ENCODE results near the gene PARP8. TPM values are rescaled to one million over a fixed set of nuclear protein-coding genes. Genes with fewer than 3 reads are reported as not detected.
"Not testable (repeated sequence)": the region's sequence is repeated elsewhere in the genome, so short reads cannot be mapped to it uniquely, and the experiment has no call there.

The PARP8 gene
- total RNA-seq, 2 experiments from 2014 or later = 181 to 200 TPM

DNA sequence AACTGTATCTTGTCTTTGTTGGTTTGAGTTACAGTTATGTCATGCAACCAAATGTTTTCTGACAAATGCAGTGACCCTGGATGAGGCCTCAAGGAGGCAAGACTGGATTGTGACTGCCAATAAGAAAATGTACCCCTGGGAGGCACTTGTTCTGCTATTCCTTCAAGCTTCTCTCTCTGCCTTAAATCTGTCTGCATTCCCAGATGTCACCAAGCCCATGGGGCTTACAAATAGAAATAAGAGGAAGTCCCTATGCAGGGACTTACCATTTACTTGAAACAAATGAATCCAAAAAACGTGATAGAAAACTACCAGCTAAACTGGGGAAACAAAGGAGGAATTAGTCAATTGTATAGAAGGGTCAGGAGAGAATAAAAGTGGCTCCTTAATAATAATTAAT lies 8.2 kb upstream of the PARP8 start:
- Histone ChIP-seq H3K36me3 (ENCODE audit: insufficient read depth, low read length) (no peaks in the 10 kb centered on the region), H3K27ac (ENCODE audit: low read depth in 1 of 2, low read length in 2 of 2) (no peak overlapping the region), H3K27me3 (ENCODE audit: control insufficient read depth in 1 of 2, insufficient read depth in 2 of 2, low read length in 2 of 2) (no peaks in the 10 kb centered on the region), H3K4me1 (ENCODE audit: insufficient read depth, low read length) (no peaks in the 10 kb centered on the region), H3K9me3 (ENCODE audit: control insufficient read depth in 1 of 2, insufficient read depth in 1 of 2, low read length in 2 of 2) (peaks cover 0 to 5% of the 10 kb centered on the region in 2 experiments), H3K4me3 (ENCODE audit: low read length) (no peak overlapping the region)
- Mint-ChIP-seq H3K27me3 (no peaks in the 10 kb centered on the region), H3K9me3 (no peaks in the 10 kb centered on the region), H3K4me3 (no peak overlapping the region), H3K27ac (no peak overlapping the region), H3K36me3 (ENCODE audit: low read depth) (no peaks in the 10 kb centered on the region), H3K4me1 (ENCODE audit: low read depth) (peaks cover 22% of the 10 kb centered on the region)
- no peak for DNase-seq
- no peak for TF ChIP-seq CTCF (IDR thresholded peaks at IDR 0.05)
- POLR2A ChIA-PET = no interaction called here
- intact Hi-C loops (cut with DNase I, micrococcal nuclease) = no loop called here
- CTCF ChIA-PET = interaction anchor here (0.7 kb wide), 1 partner anchor 11 kb away, joined by 3 read pairs; no protein-coding TSS in a partner anchor
- no peak for ATAC-seq (ENCODE audit: poor library complexity)

DNA sequence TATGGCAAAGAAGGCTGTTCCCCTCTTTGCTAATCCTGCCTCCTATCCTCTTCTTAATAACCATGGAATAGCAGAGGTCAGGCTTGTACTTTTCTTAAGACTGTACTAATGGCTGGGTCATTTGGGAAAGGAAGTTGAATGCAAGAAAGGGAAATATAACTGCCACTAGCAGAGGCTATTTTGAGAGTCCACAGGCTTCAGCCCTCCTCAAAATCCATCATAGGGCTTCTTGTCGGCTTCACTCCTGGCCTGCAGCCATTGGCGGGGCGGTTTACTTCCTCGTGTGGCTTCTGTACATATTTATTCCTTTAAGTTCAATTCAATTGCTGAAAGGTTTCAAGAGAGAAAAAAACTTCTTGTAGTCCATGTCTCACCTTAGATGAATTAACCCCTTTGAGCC lies 2.8 kb upstream of the PARP8 start:
- Mint-ChIP-seq H3K4me1 (ENCODE audit: low read depth) (peaks cover 37% of the 10 kb centered on the region), H3K9me3 (no peaks in the 10 kb centered on the region), H3K36me3 (ENCODE audit: low read depth) (peaks cover 31% of the 10 kb centered on the region), H3K4me3 (peak overlapping the region; percentile 9), H3K27ac (peak overlapping the region; percentile 95), H3K27me3 (no peaks in the 10 kb centered on the region)
- H3K9me3 ChIP-seq (ENCODE audit: control insufficient read depth in 1 of 2, insufficient read depth in 1 of 2, low read length in 2 of 2) = peaks cover 0 to 5% of the 10 kb centered on the region in 2 experiments
- no peak for TF ChIP-seq CTCF (IDR thresholded peaks at IDR 0.05)
- H3K27me3 ChIP-seq (ENCODE audit: control insufficient read depth in 1 of 2, insufficient read depth in 2 of 2, low read length in 2 of 2) = no peaks in the 10 kb centered on the region
- H3K4me3 ChIP-seq (ENCODE audit: low read length) = no peak overlapping the region
- ChIA-PET CTCF (interaction anchor here (1.1 to 1.4 kb wide), 2 partner anchors 87 to 150 kb away, joined by 3 read pairs; no protein-coding TSS in a partner anchor), POLR2A (interaction anchor here (4.0 kb wide), 1 partner anchor 223 kb away, joined by 21 read pairs; the partner anchor contains the start of gene EMB)
- no peak overlapping the region for H3K27ac ChIP-seq (ENCODE audit: low read depth in 1 of 2, low read length in 2 of 2)
- intact Hi-C loops (cut with DNase I, micrococcal nuclease) = loop anchor here in 1 of 2 experiments (5.0 kb wide), 3 partner anchors 49 to 231 kb away; no protein-coding TSS in a partner anchor
- ATAC-seq (ENCODE audit: poor library complexity) (no peak), DNase-seq (no peak)
- H3K4me1 ChIP-seq (ENCODE audit: insufficient read depth, low read length) = peaks cover 16% of the 10 kb centered on the region
- no peaks in the 10 kb centered on the region for H3K36me3 ChIP-seq (ENCODE audit: insufficient read depth, low read length)

DNA sequence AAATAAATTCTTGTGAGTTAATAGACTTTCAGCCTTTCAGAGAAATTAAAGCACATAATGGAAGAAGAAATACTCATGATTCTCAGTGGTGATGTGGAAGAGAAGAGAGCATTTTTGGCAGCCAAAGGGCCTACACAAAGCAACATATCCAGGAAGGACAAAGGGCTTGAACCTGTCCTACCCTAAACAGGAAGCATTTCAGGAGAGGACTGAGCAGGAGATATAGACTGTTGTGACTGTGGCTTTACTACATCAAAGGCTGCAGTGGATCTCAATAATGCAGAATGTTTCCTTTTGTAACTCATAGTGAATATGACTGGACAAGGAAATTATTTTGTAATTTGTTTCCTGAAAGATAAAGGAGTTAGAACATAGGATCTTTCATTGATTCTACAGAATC lies 1.3 kb upstream of the PARP8 start:
- H3K27me3 Mint-ChIP-seq = no peaks in the 10 kb centered on the region
- ChIA-PET CTCF (interaction anchor here (1.3 to 1.4 kb wide), 3 partner anchors 76 to 86 kb away, joined by 3 to 5 read pairs (median 3); no protein-coding TSS in a partner anchor), POLR2A (interaction anchor here (3.1 to 4.0 kb wide), 2 partner anchors 73 to 224 kb away, joined by 16 to 21 read pairs; partner anchors contain the start of gene EMB)
- peak overlapping the region; percentile 95 for H3K27ac Mint-ChIP-seq
- no peak for TF ChIP-seq CTCF (IDR thresholded peaks at IDR 0.05)
- peaks cover 0 to 5% of the 10 kb centered on the region in 2 experiments for H3K9me3 ChIP-seq (ENCODE audit: control insufficient read depth in 1 of 2, insufficient read depth in 1 of 2, low read length in 2 of 2)
- H3K27ac ChIP-seq (ENCODE audit: low read depth in 1 of 2, low read length in 2 of 2) = peak overlapping the region; percentile 87 to 100
- H3K36me3 Mint-ChIP-seq (ENCODE audit: low read depth) = peaks cover 39% of the 10 kb centered on the region
- ATAC-seq (ENCODE audit: poor library complexity) (no peak), DNase-seq (peak in 3 of 14 experiments; percentile 25 to 43 (median 26))
- peaks cover 51% of the 10 kb centered on the region for H3K4me1 Mint-ChIP-seq (ENCODE audit: low read depth)
- no peak overlapping the region for H3K4me3 ChIP-seq (ENCODE audit: low read length)
- peaks cover 16% of the 10 kb centered on the region for H3K4me1 ChIP-seq (ENCODE audit: insufficient read depth, low read length)
- no peaks in the 10 kb centered on the region for H3K36me3 ChIP-seq (ENCODE audit: insufficient read depth, low read length)
- intact Hi-C loops (cut with DNase I, micrococcal nuclease) = loop anchor here in 1 of 2 experiments (5.0 kb wide), 3 partner anchors 73 to 153 kb away; no protein-coding TSS in a partner anchor
- H3K27me3 ChIP-seq (ENCODE audit: control insufficient read depth in 1 of 2, insufficient read depth in 2 of 2, low read length in 2 of 2) = no peaks in the 10 kb centered on the region
- H3K9me3 Mint-ChIP-seq = no peaks in the 10 kb centered on the region
- peak overlapping the region; percentile 100 for H3K4me3 Mint-ChIP-seq

GRCh38 chr5:50665761-50666202 lies 655 bp upstream of the PARP8 start:
- not testable (repeated sequence) for H3K36me3 ChIP-seq (ENCODE audit: insufficient read depth, low read length); H3K9me3 ChIP-seq (ENCODE audit: control insufficient read depth in 1 of 2, insufficient read depth in 1 of 2, low read length in 2 of 2); ATAC-seq (ENCODE audit: poor library complexity); H3K27me3 ChIP-seq (ENCODE audit: control insufficient read depth in 1 of 2, insufficient read depth in 2 of 2, low read length in 2 of 2); H3K27me3 Mint-ChIP-seq; H3K9me3 Mint-ChIP-seq
- peak overlapping the region; percentile 100 for H3K4me3 Mint-ChIP-seq
- DNase-seq = peak; percentile 9 to 82 (median 30)
- CTCF ChIA-PET = interaction anchor here (1.3 kb wide), 1 partner anchor 78 kb away, joined by 3 read pairs; no protein-coding TSS in a partner anchor
- Histone ChIP-seq H3K27ac (ENCODE audit: low read depth in 1 of 2, low read length in 2 of 2) (peak overlapping the region; percentile 87 to 100), H3K4me3 (ENCODE audit: low read length) (peak overlapping the region; percentile 93), H3K4me1 (ENCODE audit: insufficient read depth, low read length) (peaks cover 21% of the 10 kb centered on the region)
- H3K36me3 Mint-ChIP-seq (ENCODE audit: low read depth) = peaks cover 43% of the 10 kb centered on the region
- POLR2A ChIA-PET = interaction anchor here (1.0 to 4.0 kb wide), 5 partner anchors 31 to 225 kb away, joined by 3 to 21 read pairs (median 16); partner anchors contain the start of gene EMB
- intact Hi-C loops (cut with DNase I, micrococcal nuclease) = loop anchor here in 1 of 2 experiments (5.0 kb wide), 3 partner anchors 73 to 153 kb away; no protein-coding TSS in a partner anchor
- H3K27ac Mint-ChIP-seq = peak overlapping the region; percentile 95
- H3K4me1 Mint-ChIP-seq (ENCODE audit: low read depth) = peaks cover 55% of the 10 kb centered on the region

Measured in CD4-positive, alpha-beta T cell (primary cell).